Mucosa of stomach (tissue), 1 donor: ENCODE measurements around the gene SLC7A6.

ENCODE experiments used
- H3K27me3 ChIP-seq: one replicate; pipeline ENCODE4 v1.7.0; 2013; ENCODE audit warnings: mild to moderate bottlenecking, low read length; ENCODE audit not compliant: control insufficient read depth, insufficient read depth
- H3K36me3 ChIP-seq: one replicate; pipeline ENCODE4 v1.7.0; 2013; ENCODE audit warnings: low read length; ENCODE audit not compliant: control insufficient read depth, insufficient read depth
- H3K4me1 ChIP-seq: one replicate; pipeline ENCODE4 v1.7.0; 2013; ENCODE audit warnings: mild to moderate bottlenecking, low read length; ENCODE audit not compliant: control insufficient read depth, insufficient read depth
- H3K4me3 ChIP-seq: one replicate; pipeline ENCODE4 v1.7.0; 2013; ENCODE audit warnings: low read length
- H3K9ac ChIP-seq: one replicate; pipeline ENCODE4 v1.7.0; 2013; ENCODE audit warnings: mild to moderate bottlenecking, low read length, moderate library complexity
- H3K9me3 ChIP-seq: one replicate; pipeline ENCODE4 v1.7.0; 2013; ENCODE audit warnings: mild to moderate bottlenecking, low read length, moderate library complexity; ENCODE audit not compliant: control insufficient read depth
- donor health status: Pancreatic carcinoma.

The SLC7A6 gene

GRCh38 chr16:68236137-68236825 is 28.0 kb upstream of the SLC7A6 start:
- Histone ChIP-seq H3K9ac (peak overlapping the region; percentile 87), H3K27me3 (no peaks in the 10 kb centered on the region), H3K36me3 (peaks cover 10% of the 10 kb centered on the region), H3K4me1 (peaks cover 33% of the 10 kb centered on the region), H3K9me3 (no peaks in the 10 kb centered on the region), H3K4me3 (peak overlapping the region; percentile 85)

GRCh38 chr16:68236826-68237242 is 27.5 kb upstream of the SLC7A6 start:
- peaks cover 9% of the 10 kb centered on the region for H3K36me3 ChIP-seq
- H3K27me3 ChIP-seq: no peaks in the 10 kb centered on the region
- no peaks in the 10 kb centered on the region for H3K9me3 ChIP-seq
- peaks cover 33% of the 10 kb centered on the region for H3K4me1 ChIP-seq
- H3K4me3 ChIP-seq: peak overlapping the region; percentile 85
- H3K9ac ChIP-seq: peak overlapping the region; percentile 87

- H3K4me1 ChIP-seq: peaks cover 33% of the 10 kb centered on the region
Measured at GRCh38 chr16:68237243-68238028, 26.9 kb upstream of the SLC7A6 start.

GRCh38 chr16:68238029-68238345 is 26.3 kb upstream of the SLC7A6 start:
- peak overlapping the region; percentile 87 for H3K9ac ChIP-seq
- peaks cover 4% of the 10 kb centered on the region for H3K36me3 ChIP-seq
- peaks cover 32% of the 10 kb centered on the region for H3K4me1 ChIP-seq
- H3K4me3 ChIP-seq: peak overlapping the region; percentile 67
- no peaks in the 10 kb centered on the region for H3K9me3 ChIP-seq
- no peaks in the 10 kb centered on the region for H3K27me3 ChIP-seq

More at GRCh38 chr16:68237243-68238028, 26.9 kb upstream of the SLC7A6 start:
- peak overlapping the region; percentile 85 for H3K4me3 ChIP-seq
- no peaks in the 10 kb centered on the region for H3K27me3 ChIP-seq
- H3K36me3 ChIP-seq: peaks cover 5% of the 10 kb centered on the region
- no peaks in the 10 kb centered on the region for H3K9me3 ChIP-seq
- peak overlapping the region; percentile 87 for H3K9ac ChIP-seq

GRCh38 chr16:68242085-68242484 is 22.2 kb upstream of the SLC7A6 start:
- H3K4me1 ChIP-seq: peaks cover 29% of the 10 kb centered on the region
- no peaks in the 10 kb centered on the region for H3K9me3 ChIP-seq

GRCh38 chr16:68242926-68243858 is 21.1 kb upstream of the SLC7A6 start:
- H3K9ac ChIP-seq: no peak overlapping the region
- H3K27me3 ChIP-seq: no peaks in the 10 kb centered on the region
- peaks cover 28% of the 10 kb centered on the region for H3K4me1 ChIP-seq
- no peaks in the 10 kb centered on the region for H3K36me3 ChIP-seq
- H3K4me3 ChIP-seq: no peak overlapping the region
- no peaks in the 10 kb centered on the region for H3K9me3 ChIP-seq

More at GRCh38 chr16:68242085-68242484, 22.2 kb upstream of the SLC7A6 start:
- Histone ChIP-seq H3K4me3 (no peak overlapping the region), H3K9ac (no peak overlapping the region), H3K27me3 (no peaks in the 10 kb centered on the region), H3K36me3 (no peaks in the 10 kb centered on the region)

- peaks cover 28% of the 10 kb centered on the region for H3K4me1 ChIP-seq
- H3K27me3 ChIP-seq: no peaks in the 10 kb centered on the region
- H3K9ac ChIP-seq: peak overlapping the region; percentile 92
- H3K36me3 ChIP-seq: no peaks in the 10 kb centered on the region
- no peaks in the 10 kb centered on the region for H3K9me3 ChIP-seq
- peak overlapping the region; percentile 98 for H3K4me3 ChIP-seq
Measured at GRCh38 chr16:68244481-68244902, 19.8 kb upstream of the SLC7A6 start.

- peak within 1 kb of the TSS; percentile 98 for H3K4me3 ChIP-seq
- H3K27me3 ChIP-seq: no peaks in the 10 kb centered on the region
- H3K36me3 ChIP-seq: no peaks in the 10 kb centered on the region
- no peaks in the 10 kb centered on the region for H3K9me3 ChIP-seq
- peaks cover 22% of the 10 kb centered on the region for H3K4me1 ChIP-seq
- peak within 1 kb of the TSS; percentile 92 for H3K9ac ChIP-seq
Measured at GRCh38 chr16:68244903-68245853, 19.1 kb upstream of the SLC7A6 start, which contains the start of gene PLA2G15. Gene PLA2G15 (plus strand): TSS chr16:68245373. CDS start chr16:68245427, 54 bp downstream.

- Histone ChIP-seq H3K9me3 (no peaks in the 10 kb centered on the region), H3K9ac (no peak overlapping the region), H3K4me1 (peaks cover 22% of the 10 kb centered on the region), H3K4me3 (no peak overlapping the region), H3K36me3 (no peaks in the 10 kb centered on the region), H3K27me3 (no peaks in the 10 kb centered on the region)
Measured at GRCh38 chr16:68246121-68246520, 18.2 kb upstream of the SLC7A6 start.

GRCh38 chr16:68246666-68247065 is 17.7 kb upstream of the SLC7A6 start:
- H3K4me3 ChIP-seq: no peak overlapping the region
- H3K4me1 ChIP-seq: peaks cover 22% of the 10 kb centered on the region
- no peak overlapping the region for H3K9ac ChIP-seq

GRCh38 chr16:68247400-68247799 is 16.9 kb upstream of the SLC7A6 start:
- peaks cover 22% of the 10 kb centered on the region for H3K4me1 ChIP-seq
- H3K36me3 ChIP-seq: no peaks in the 10 kb centered on the region
- no peaks in the 10 kb centered on the region for H3K9me3 ChIP-seq
- H3K4me3 ChIP-seq: no peak overlapping the region
- no peak overlapping the region for H3K9ac ChIP-seq
- no peaks in the 10 kb centered on the region for H3K27me3 ChIP-seq

More at GRCh38 chr16:68246666-68247065, 17.7 kb upstream of the SLC7A6 start:
- Histone ChIP-seq H3K36me3 (no peaks in the 10 kb centered on the region), H3K27me3 (no peaks in the 10 kb centered on the region), H3K9me3 (no peaks in the 10 kb centered on the region)
